ELF-1 (cell line): ENCODE measurements around the gene SMAD6.

Source experiments
- DNase-seq: peaks from one replicate; pipeline ENCODE4 v3.0.0-alpha.2; 2016; ENCODE audit warnings: low read depth, low spot score

The SMAD6 gene

DNA sequence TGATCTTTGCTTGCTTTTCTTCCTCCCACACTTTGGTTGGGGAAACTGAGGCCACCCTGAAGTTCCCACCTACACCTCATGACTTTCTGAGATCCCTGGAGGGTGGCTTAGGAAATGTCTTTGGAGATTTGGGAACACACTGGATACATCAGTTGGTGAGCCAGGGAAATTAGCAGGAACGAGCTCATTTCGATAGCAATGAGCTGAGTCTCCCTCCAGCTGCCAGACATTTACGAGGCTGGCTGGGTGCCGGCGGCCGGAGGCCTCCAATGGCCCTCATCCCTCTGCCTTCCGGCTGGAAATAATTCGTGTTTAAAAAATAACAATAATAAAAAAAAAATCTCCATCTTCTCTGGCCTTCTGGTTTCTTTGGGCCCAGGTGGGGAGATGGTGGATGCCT, 38.8 kb downstream of the SMAD6 start:
- DNase-seq: no peak

GRCh38 chr15:66741646-66742045, 39.6 kb downstream of the SMAD6 start:
- no peak for DNase-seq

- DNase-seq: no peak
Observed at GRCh38 chr15:66742286-66742685, 40.2 kb downstream of the SMAD6 start.

DNA sequence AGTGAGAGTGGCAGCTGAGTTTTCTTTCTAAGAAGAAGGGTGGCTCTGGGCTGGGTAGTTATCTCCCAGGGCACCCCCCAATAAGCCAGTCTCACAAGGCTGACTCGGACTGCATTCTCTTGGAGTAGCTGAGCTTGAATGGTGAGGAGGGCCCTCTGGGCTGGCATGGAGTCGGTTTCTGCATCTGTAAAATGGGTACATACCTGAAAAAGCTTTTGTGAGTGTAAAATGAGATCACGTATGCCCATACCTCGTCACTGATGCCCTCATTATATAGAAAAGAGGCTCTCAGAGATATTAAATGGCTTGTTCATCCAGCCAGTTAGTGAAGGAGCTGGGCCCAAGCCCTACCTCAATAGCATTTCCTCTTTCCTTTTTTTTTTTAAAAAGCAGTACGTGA, 41.2 kb downstream of the SMAD6 start:
- no peak for DNase-seq

GRCh38 chr15:66743703-66744536, 41.9 kb downstream of the SMAD6 start:
- DNase-seq: peak; percentile 78

GRCh38 chr15:66744610-66745279, 42.7 kb downstream of the SMAD6 start:
- DNase-seq: no peak

DNA sequence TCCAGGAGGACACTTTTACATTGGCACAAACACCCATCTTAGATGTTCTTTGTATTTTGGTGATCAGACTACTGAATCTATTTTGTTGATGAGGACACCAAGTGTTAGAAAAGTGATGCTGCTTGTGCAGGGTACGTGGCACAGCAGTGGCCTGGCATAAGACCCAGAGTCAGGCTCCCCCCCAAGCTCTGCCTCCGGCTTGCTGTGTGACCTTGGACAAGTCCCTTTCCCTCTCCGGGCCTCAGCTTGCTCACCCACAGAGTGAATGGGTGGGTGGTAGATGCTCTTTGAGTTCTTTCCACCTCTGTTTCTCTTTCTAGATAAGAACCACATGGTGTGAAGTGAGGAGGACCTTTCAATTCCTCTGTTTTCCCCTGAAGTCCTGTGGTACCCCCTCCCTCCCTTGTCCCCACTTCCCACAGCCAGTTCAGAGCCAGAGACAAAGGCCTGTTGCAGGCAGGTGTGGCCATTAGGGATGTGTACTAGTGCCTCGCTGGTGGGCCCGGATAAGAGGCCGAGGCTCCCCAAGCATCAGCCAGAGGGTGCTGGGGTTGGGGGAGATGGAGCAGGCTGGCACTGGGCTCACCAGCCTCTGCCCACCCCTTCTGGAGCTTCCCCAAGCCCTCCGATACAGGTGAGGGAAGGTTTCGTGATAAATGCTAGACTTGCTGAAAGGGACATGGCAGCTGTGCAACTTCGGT, 43.6 kb downstream of the SMAD6 start:
- DNase-seq: no peak

DNA sequence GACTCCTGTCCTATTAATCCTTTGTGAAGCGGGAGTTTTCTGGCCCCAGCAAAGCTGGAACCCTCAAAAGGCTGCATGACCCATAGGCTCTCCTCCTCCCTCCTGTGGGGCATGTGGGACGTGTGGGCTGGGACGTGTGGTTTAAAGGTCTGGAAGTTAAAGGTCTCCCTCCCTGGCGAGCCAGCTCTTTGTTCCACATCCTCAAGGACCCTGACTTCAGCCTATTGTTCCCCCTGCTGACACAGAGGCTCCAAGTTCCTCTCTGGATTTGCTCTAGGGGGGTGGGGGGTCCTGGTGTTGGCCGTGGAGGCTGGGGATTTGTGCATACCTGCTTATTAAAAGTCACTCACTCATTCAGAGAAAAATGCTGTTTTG, 44.2 kb downstream of the SMAD6 start:
- DNase-seq: no peak

GRCh38 chr15:66747223-66747622, 45.2 kb downstream of the SMAD6 start:
- no peak for DNase-seq

- DNase-seq: no peak
Observed at GRCh38 chr15:66747886-66748707, 46.1 kb downstream of the SMAD6 start.

DNA sequence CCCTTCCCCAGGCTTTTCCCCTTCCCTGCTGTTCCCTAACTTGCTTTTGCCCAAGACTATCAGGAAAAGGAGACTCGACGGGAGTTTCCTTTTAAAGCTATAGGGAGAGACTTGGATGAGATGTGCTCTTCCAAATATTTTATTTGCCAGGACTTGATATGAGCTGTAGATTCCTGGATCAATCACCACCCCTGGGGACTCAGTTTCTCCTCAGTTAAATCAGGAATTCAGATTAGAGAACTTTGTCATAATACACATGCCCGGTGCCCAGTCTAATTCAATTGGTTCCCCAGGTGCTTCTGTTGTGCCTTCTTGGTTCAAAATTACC, 46.6 kb downstream of the SMAD6 start:
- DNase-seq: no peak

- DNase-seq: no peak
Observed at GRCh38 chr15:66749841-66750575, 48.0 kb downstream of the SMAD6 start.

GRCh38 chr15:66750609-66751008, 48.6 kb downstream of the SMAD6 start:
- no peak for DNase-seq

DNA sequence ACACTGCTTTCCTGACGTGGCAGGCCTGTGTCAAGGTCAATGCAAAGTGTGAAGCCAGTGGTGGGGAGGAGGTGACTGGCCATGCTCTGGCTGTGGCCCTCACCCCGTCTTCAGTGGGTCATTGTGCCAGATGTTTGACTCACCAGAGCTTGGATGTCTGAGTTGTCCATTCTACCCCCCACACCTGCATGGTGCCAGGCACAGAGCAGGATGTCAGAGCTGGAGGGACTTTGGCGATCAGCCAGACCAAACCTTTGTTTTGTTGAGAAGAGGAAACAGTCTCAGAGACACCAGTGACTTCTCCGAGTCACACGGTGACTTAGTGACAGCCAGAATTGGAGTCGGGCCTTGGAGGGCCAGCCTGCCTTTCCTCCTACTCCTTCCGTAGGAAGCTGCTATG, 49.5 kb downstream of the SMAD6 start:
- no peak for DNase-seq

DNA sequence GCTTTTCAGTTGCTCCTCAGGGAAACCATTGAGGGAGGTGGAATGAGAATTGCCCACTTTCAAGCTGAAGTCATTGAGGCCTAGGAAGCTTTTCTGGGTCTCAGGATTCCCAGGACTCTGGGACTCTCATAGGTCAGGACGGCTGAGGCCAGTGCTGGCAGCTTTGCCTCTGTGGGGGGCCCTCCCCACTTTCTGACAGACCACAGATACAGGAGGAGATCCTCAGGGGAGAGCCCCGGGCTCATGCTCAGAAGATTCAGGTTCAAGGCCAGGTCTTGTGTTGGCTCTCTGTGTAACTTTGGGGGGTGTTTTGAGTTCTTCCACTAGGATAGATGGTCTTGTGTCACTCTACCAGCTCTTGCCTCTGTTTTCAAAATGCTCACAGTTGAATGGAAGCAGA, 50.0 kb downstream of the SMAD6 start:
- DNase-seq: no peak

GRCh38 chr15:66753687-66754377, 51.8 kb downstream of the SMAD6 start:
- DNase-seq: no peak

GRCh38 chr15:66754789-66755188, 52.8 kb downstream of the SMAD6 start:
- DNase-seq: no peak

DNA sequence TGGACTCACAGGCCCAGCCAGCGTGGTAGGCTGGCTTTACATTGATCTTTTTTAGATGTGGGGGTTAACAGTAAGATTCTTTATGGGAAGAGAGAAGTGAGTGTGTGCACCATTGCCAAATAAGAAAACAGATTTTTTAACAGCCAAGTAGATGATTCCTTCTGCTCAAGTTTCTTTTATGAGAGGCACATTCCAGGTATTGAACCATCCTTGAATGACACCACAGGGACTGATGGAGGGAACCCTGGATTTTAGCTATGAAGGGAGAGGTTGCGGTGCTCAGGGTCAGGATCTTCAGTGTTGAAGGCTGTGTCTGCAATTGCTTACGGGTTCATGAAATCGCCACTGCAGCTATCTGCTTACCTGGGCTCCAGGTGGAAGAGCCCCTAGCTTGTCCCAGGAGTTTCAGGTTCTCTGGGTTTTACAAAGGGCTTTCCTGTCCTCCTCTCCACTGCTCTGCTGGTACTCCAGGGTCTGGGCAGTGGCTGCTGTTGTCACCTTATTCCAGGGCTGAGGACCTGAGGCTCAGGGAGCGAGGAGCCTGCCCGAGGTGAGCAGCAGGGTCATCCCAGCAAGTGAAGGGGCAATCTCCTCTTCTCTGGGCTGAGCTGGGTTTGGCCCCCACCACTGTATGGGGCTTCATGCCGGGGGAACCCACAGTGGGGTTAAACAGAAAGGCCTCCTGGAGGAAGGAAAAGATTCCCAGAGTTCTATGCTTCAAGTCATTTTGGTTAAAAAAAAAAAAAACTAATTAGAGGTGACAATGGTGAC, 53.4 kb downstream of the SMAD6 start:
- no peak for DNase-seq

DNA sequence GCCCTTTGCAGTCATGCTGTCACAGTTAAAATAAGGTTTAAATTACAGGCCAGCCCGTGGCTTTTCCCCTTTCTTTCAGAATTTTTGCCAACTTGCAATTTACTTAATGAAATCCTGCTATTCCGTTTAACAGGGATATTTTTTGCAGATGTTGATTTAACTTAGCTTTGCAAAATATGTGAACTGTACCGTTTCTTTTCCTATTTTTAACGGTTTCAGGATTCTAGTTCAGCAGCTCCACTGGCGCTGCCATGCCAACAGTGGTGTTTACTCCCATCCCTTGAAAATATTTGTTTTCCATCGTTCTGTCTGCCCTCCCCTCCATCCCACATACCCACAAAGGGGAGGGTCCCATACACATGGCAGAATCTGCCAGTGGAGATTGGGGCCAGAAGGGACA, 54.3 kb downstream of the SMAD6 start:
- no peak for DNase-seq

- DNase-seq: no peak
Observed at GRCh38 chr15:66757030-66757429, 55.0 kb downstream of the SMAD6 start.
